Activated gamma-delta T cell (primary cell): ENCODE data around the gene FRY.

ENCODE experiments used
- DNase-seq: peaks from one replicate; lab custom pipeline; 2025; lab: John Stamatoyannopoulos, UW

FRY gene

GRCh38 chr13:32309312-32310133 is 277.9 kb downstream of the FRY start:
- no peak for DNase-seq

GRCh38 chr13:32310134-32310706 is 278.6 kb downstream of the FRY start:
- DNase-seq = no peak

- DNase-seq = no peak
Observed at GRCh38 chr13:32311188-32311897, 279.8 kb downstream of the FRY start.

- peak; percentile 8 for DNase-seq
Observed at GRCh38 chr13:32314271-32315237, 283.0 kb downstream of the FRY start.

- peak; percentile 79 for DNase-seq
Observed at GRCh38 chr13:32315238-32316027, 283.9 kb downstream of the FRY start, which contains the start of the genes BRCA2 and ZAR1L. TSS of gene BRCA2 (plus strand) at chr13:32315508. CDS start at chr13:32316461, 953 bp downstream. TSS of gene ZAR1L (minus strand) at chr13:32315363. CDS start at chr13:32311925, 3,438 bp downstream.

GRCh38 chr13:32316028-32316339 is 284.4 kb downstream of the FRY start:
- no peak for DNase-seq

- no peak for DNase-seq
Observed at GRCh38 chr13:32316501-32316900, 284.9 kb downstream of the FRY start.

- no peak for DNase-seq
Observed at GRCh38 chr13:32317716-32318465, 286.3 kb downstream of the FRY start.

GRCh38 chr13:32320528-32320927 is 289.0 kb downstream of the FRY start:
- no peak for DNase-seq

GRCh38 chr13:32323912-32324311 is 292.3 kb downstream of the FRY start:
- no peak for DNase-seq

- no peak for DNase-seq
Observed at GRCh38 chr13:32330441-32330840, 298.9 kb downstream of the FRY start.

GRCh38 chr13:32334671-32335070 is 303.1 kb downstream of the FRY start:
- no peak for DNase-seq

- no peak for DNase-seq
Observed at GRCh38 chr13:32340914-32341313, 309.3 kb downstream of the FRY start.

- no peak for DNase-seq
Observed at GRCh38 chr13:32347651-32348050, 316.1 kb downstream of the FRY start.
